CD4-positive, alpha-beta T cell (primary cell): ENCODE results near the gene ACE. TPM values are rescaled to one million over a fixed set of nuclear protein-coding genes. Genes with fewer than 3 reads are reported as not detected.

Experiments
- ATAC-seq: fragments of 200-7000 bp; cut with Tn5 transposase; one replicate; pipeline ENCODE4 v1.10.0; 2022; ENCODE audit warnings: mild to moderate bottlenecking; ENCODE audit not compliant: poor library complexity
- CTCF ChIA-PET: fragments of 350-600 bp; sonication (Branson Sonifier 250); formaldehyde crosslinking; loops from one replicate; lab custom pipeline; 2021; ENCODE audit warnings: antibody characterized with exemption, inconsistent platforms; lab: Charles Lee
- POLR2A ChIA-PET: fragments of 350-600 bp; sonication (Branson Sonifier 250); formaldehyde crosslinking; loops from one replicate; lab custom pipeline; 2021; ENCODE audit warnings: antibody characterized with exemption, inconsistent platforms; lab: Charles Lee
- DNase-seq, 14 experiments: peaks; one replicate each; pipeline ENCODE4 v3.0.0-alpha.2; 2013 to 2020; ENCODE audit warnings: mixed read lengths in 2 of 14
- H3K27ac ChIP-seq, 2 donors: one replicate each; pipeline versions ENCODE4 v1.5.1 to v1.7.0; 2013; ENCODE audit warnings: low read length in 2 of 2, low read depth in 1 of 2, mild to moderate bottlenecking in 1 of 2
- H3K27me3 ChIP-seq, 2 experiments: 1 replicate in 1 of 2; 2 replicates in 1 of 2; pipeline versions ENCODE4 v1.6.1 to v1.7.0; 2013; ENCODE audit warnings: low read length in 2 of 2, control low read depth in 1 of 2, mild to moderate bottlenecking in 1 of 2, moderate library complexity in 1 of 2; ENCODE audit not compliant: insufficient read depth in 2 of 2, control insufficient read depth in 1 of 2
- H3K36me3 ChIP-seq: one replicate; pipeline ENCODE4 v1.6.1; 2013; ENCODE audit warnings: low read length, control low read depth; ENCODE audit not compliant: insufficient read depth
- H3K4me1 ChIP-seq: one replicate; pipeline ENCODE4 v1.6.1; 2013; ENCODE audit warnings: low read length, control low read depth; ENCODE audit not compliant: insufficient read depth
- H3K4me3 ChIP-seq: one replicate; pipeline ENCODE4 v1.5.1; 2013; ENCODE audit warnings: mild to moderate bottlenecking, low read length, moderate library complexity
- H3K9me3 ChIP-seq, 2 experiments: 1 replicate in 1 of 2; 2 replicates in 1 of 2; pipeline versions ENCODE4 v1.6.1 to v1.7.0; 2013; ENCODE audit warnings: low read length in 2 of 2, mild to moderate bottlenecking in 2 of 2, control low read depth in 1 of 2, moderate library complexity in 1 of 2; ENCODE audit not compliant: control insufficient read depth in 1 of 2, insufficient read depth in 1 of 2
- H3K27ac Mint-ChIP-seq: one replicate; pipeline ENCODE4 v1.8.0; 2020; ENCODE audit warnings: mixed read lengths
- H3K27me3 Mint-ChIP-seq: one replicate; pipeline ENCODE4 v1.8.0; 2021; ENCODE audit warnings: mixed read lengths
- H3K36me3 Mint-ChIP-seq: one replicate; pipeline ENCODE4 v1.8.0; 2021; ENCODE audit warnings: low read depth, mixed read lengths
- H3K4me1 Mint-ChIP-seq: one replicate; pipeline ENCODE4 v1.8.0; 2021; ENCODE audit warnings: low read depth, mixed read lengths
- H3K4me3 Mint-ChIP-seq: one replicate; pipeline ENCODE4 v1.8.0; 2020; ENCODE audit warnings: mild to moderate bottlenecking, mixed read lengths
- H3K9me3 Mint-ChIP-seq: one replicate; pipeline ENCODE4 v1.8.0; 2020; ENCODE audit warnings: mixed read lengths
- intact Hi-C, 2 experiments: fragments of 100-400 bp; cut with DNase I in 1 of 2; cut with micrococcal nuclease in 1 of 2; formaldehyde crosslinking; loops; one replicate each; pipeline versions ENCODE4 v1.15.1 to v1.9.0; 2023 to 2025; cut with DNase I, micrococcal nuclease
- total RNA-seq, 174 experiments: library from RNA in 2 of 174; stranded (reverse) in 2 of 174; gene quantifications; one replicate each; pipeline ENCODE4 v1.2.3 and lab custom pipeline; 2021 to 2026
- TF ChIP-seq, protein P1 (sequence below): fragments of 200-600 bp; IDR thresholded peaks from one replicate; pipeline ENCODE4 v1.8.0; 2022; ENCODE audit warnings: antibody characterized with exemption, mild to moderate bottlenecking

Gene ACE
- total RNA-seq, 2 experiments from 2014 or later = 7.4 to 10.2 TPM

DNA sequence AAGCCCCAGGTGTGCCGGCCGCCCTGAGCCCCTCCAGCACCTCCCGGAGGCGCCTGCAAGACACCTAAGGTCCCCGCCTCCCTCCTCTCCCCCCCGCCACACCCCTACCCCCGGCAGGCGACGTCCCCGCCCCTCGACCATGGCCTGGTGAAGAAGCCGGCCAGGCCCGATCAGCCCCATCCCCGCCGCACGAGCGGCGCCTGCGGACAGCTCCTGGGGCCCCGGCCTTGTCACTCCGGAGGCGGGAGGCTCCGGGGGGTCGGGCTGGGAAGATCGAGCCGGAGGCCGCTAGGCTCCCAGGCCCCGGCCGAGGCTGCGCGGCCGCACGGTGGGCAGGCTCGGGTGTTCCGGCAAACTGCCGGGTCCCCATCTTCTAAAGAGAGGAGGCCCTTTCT is 405 bp upstream of the ACE start:
- H3K9me3 ChIP-seq = peaks cover 0 to 5% of the 10 kb centered on the region in 2 experiments
- ATAC-seq = peak; percentile 4
- CTCF ChIA-PET = interaction anchor here (1.0 to 1.9 kb wide), 2 partner anchors 26 to 51 kb away, joined by 3 to 14 read pairs; no protein-coding TSS in a partner anchor
- H3K4me1 Mint-ChIP-seq = peaks cover 14% of the 10 kb centered on the region
- H3K4me3 Mint-ChIP-seq = peak overlapping the region; percentile 34
- H3K36me3 ChIP-seq = no peaks in the 10 kb centered on the region
- H3K27me3 Mint-ChIP-seq = peaks cover 35% of the 10 kb centered on the region
- H3K27ac ChIP-seq = no peak overlapping the region
- POLR2A ChIA-PET = interaction anchor here (1.0 to 3.3 kb wide), 7 partner anchors 30 to 146 kb away, joined by 4 to 31 read pairs (median 6); partner anchors contain the start of genes CYB561, DCAF7 and MAP3K3
- intact Hi-C loops = loop anchor here (5.0 kb wide), 2 partner anchors 34 to 136 kb away; no protein-coding TSS in a partner anchor
- TF ChIP-seq, protein P1, sequence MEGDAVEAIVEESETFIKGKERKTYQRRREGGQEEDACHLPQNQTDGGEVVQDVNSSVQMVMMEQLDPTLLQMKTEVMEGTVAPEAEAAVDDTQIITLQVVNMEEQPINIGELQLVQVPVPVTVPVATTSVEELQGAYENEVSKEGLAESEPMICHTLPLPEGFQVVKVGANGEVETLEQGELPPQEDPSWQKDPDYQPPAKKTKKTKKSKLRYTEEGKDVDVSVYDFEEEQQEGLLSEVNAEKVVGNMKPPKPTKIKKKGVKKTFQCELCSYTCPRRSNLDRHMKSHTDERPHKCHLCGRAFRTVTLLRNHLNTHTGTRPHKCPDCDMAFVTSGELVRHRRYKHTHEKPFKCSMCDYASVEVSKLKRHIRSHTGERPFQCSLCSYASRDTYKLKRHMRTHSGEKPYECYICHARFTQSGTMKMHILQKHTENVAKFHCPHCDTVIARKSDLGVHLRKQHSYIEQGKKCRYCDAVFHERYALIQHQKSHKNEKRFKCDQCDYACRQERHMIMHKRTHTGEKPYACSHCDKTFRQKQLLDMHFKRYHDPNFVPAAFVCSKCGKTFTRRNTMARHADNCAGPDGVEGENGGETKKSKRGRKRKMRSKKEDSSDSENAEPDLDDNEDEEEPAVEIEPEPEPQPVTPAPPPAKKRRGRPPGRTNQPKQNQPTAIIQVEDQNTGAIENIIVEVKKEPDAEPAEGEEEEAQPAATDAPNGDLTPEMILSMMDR = no peak
- peaks cover 10 to 11% of the 10 kb centered on the region in 2 experiments for H3K27me3 ChIP-seq
- H3K4me3 ChIP-seq = peak overlapping the region; percentile 16
- no peaks in the 10 kb centered on the region for H3K36me3 Mint-ChIP-seq
- H3K27ac Mint-ChIP-seq = no peak overlapping the region
- no peaks in the 10 kb centered on the region for H3K9me3 Mint-ChIP-seq
- peak in 3 of 14 experiments; percentile 7 to 51 (median 18) for DNase-seq
- H3K4me1 ChIP-seq = peaks cover 26% of the 10 kb centered on the region

DNA sequence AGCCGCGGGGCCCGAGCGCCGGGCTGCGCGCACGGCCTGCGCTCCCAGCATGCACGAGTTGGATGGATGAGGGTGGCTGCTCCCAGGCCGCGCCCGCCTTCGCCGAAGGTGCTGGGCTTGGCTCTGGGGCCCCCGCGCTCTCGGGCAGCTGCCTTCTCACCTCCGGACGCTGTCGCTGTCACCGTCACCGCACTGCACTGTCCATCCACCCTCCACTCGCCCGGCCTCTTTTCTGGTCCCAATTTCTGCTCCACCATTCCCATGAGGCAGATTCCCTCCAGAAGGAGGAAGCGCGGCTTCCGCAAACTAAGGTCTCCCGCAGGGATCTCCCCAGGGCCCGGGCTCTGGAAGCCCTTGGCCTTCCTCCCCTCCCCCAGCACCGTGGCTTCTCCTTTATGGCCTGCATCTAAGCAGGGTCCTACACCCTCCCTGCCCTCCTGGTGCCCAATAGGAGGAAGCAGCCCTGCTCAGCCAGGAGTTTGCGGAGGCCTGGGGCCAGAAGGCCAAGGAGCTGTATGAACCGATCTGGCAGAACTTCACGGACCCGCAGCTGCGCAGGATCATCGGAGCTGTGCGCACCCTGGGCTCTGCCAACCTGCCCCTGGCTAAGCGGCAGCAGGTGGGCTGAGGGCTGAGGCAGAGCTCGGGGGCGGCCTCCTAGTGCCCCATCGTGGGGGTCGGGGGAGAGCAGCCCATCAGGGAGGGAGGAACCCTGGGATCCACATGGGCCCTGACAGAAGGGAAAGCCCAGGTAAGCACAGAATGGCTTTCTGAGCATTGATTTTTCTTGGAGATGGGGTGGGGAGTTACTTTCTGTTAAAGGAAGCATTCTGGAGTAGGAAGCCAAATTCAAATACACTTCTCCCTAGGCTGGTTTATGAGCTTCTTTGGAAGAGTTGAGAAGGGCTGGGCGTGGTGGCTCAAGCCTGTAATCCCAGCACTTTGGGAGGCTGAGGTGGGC is 899 bp downstream of the ACE start:
- no peaks in the 10 kb centered on the region for H3K36me3 ChIP-seq
- Mint-ChIP-seq H3K36me3 (no peaks in the 10 kb centered on the region), H3K4me1 (peaks cover 14% of the 10 kb centered on the region), H3K4me3 (peak overlapping the region; percentile 77), H3K27ac (no peak overlapping the region), H3K9me3 (no peaks in the 10 kb centered on the region), H3K27me3 (peaks cover 35% of the 10 kb centered on the region)
- POLR2A ChIA-PET = interaction anchor here (1.0 to 3.3 kb wide), 8 partner anchors 31 to 144 kb away, joined by 4 to 31 read pairs (median 8); partner anchors contain the start of genes CYB561, DCAF7 and MAP3K3
- H3K4me1 ChIP-seq = peaks cover 26% of the 10 kb centered on the region
- CTCF ChIA-PET = interaction anchor here (1.0 to 4.4 kb wide), 11 partner anchors 27 to 134 kb away, joined by 3 to 70 read pairs (median 5); partner anchors contain the start of gene CYB561
- no peak for DNase-seq
- ATAC-seq = no peak
- TF ChIP-seq, protein P1 = no peak
- H3K4me3 ChIP-seq = peak overlapping the region; percentile 51
- intact Hi-C loops = loop anchor here (2.0 to 5.0 kb wide), 3 partner anchors 35 to 135 kb away; no protein-coding TSS in a partner anchor
- no peak overlapping the region for H3K27ac ChIP-seq
- H3K9me3 ChIP-seq = peaks cover 0 to 5% of the 10 kb centered on the region in 2 experiments
- peaks cover 10 to 11% of the 10 kb centered on the region in 2 experiments for H3K27me3 ChIP-seq

DNA sequence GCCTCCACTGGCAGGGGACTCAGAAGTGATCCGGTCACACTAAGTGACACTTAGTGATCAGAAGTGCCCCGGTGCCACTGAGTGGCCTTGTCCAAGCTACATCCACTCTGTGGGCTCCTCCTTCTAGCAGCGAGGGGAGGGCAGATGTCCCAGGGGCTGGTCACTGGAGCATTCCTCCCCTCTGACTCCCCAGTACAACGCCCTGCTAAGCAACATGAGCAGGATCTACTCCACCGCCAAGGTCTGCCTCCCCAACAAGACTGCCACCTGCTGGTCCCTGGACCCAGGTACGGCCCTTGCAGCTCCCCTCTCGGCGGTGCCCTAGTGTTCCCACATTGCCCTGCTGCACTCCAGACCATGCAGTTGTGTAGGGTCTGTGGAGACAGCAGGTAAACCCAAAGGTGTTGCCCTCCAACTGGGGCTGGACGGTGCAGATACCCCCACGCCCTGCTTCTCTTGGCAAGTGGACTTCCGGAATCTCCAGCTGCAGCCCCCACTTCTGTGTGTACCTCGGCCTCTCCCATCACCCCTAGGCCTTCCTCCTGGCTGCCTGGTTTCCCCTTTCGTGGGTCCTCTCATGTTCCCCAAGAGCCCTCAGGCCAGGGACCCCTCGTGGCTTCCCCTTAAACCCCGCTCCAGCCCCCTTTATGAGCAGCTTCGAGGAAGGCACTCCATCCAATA is 2.1 kb downstream of the ACE start:
- Histone ChIP-seq H3K36me3 (no peaks in the 10 kb centered on the region), H3K4me3 (no peak overlapping the region), H3K4me1 (peaks cover 26% of the 10 kb centered on the region), H3K27ac (no peak overlapping the region), H3K9me3 (peaks cover 0 to 5% of the 10 kb centered on the region in 2 experiments), H3K27me3 (peaks cover 10 to 11% of the 10 kb centered on the region in 2 experiments)
- intact Hi-C loops = loop anchor here (1.0 to 5.0 kb wide), 4 partner anchors 37 to 134 kb away; no protein-coding TSS in a partner anchor
- H3K27me3 Mint-ChIP-seq = peaks cover 35% of the 10 kb centered on the region
- DNase-seq (peak; percentile 66 to 88 (median 70)), ATAC-seq (peak; percentile 81)
- TF ChIP-seq, protein P1 = peak; percentile 61
- no peak overlapping the region for H3K27ac Mint-ChIP-seq
- ChIA-PET POLR2A (interaction anchor here (1.0 to 3.3 kb wide), 4 partner anchors 31 to 51 kb away, joined by 3 to 31 read pairs (median 7); no protein-coding TSS in a partner anchor), CTCF (interaction anchor here (0.8 to 4.4 kb wide), 15 partner anchors 11 to 231 kb away, joined by 3 to 70 read pairs (median 4); partner anchors contain the start of genes CYB561 and MAP3K3)
- no peaks in the 10 kb centered on the region for H3K36me3 Mint-ChIP-seq
- H3K4me3 Mint-ChIP-seq = peak overlapping the region; percentile 64
- H3K9me3 Mint-ChIP-seq = no peaks in the 10 kb centered on the region
- H3K4me1 Mint-ChIP-seq = peaks cover 14% of the 10 kb centered on the region
